ENCODE measurements around the gene SRPX.

DNA sequence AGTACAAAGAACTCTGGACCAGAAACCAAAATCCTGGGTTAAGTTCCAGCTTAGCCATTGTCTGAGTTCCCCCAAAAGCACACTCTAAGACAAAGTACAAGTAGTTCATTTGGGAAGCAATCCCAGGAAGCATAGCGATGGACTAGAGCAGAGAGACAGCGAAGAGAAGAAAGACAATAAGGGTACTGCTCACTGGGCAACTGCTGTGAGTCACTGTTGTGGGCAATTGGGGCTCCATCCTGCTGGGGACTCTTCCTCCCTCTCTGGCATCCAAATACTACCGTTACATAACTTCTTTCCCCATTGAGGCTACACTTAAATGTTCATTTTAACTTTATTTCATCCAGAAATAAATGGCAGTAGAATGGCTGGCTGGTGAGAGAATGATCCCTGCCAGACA lies 14.1 kb downstream of the SRPX start:
- TF ChIP-seq, protein P1, sequence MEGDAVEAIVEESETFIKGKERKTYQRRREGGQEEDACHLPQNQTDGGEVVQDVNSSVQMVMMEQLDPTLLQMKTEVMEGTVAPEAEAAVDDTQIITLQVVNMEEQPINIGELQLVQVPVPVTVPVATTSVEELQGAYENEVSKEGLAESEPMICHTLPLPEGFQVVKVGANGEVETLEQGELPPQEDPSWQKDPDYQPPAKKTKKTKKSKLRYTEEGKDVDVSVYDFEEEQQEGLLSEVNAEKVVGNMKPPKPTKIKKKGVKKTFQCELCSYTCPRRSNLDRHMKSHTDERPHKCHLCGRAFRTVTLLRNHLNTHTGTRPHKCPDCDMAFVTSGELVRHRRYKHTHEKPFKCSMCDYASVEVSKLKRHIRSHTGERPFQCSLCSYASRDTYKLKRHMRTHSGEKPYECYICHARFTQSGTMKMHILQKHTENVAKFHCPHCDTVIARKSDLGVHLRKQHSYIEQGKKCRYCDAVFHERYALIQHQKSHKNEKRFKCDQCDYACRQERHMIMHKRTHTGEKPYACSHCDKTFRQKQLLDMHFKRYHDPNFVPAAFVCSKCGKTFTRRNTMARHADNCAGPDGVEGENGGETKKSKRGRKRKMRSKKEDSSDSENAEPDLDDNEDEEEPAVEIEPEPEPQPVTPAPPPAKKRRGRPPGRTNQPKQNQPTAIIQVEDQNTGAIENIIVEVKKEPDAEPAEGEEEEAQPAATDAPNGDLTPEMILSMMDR (conservative IDR thresholded peaks at IDR 0.05): no peak
- no peak for TF ChIP-seq ZFX (IDR thresholded peaks at IDR 0.05)
